B cell (primary cell): ENCODE data around the gene UACA. TPM values are rescaled to one million over a fixed set of nuclear protein-coding genes. Genes with fewer than 3 reads are reported as not detected.

Experiments
- ATAC-seq: fragments of 200-7000 bp; cut with Tn5 transposase; one replicate; pipeline ENCODE4 v1.10.0; 2021; ENCODE audit warnings: low read depth, mild to moderate bottlenecking, moderate number of reproducible peaks, moderate library complexity
- CTCF ChIA-PET: fragments of 350-600 bp; sonication (Branson Sonifier 250); formaldehyde crosslinking; loops from one replicate; lab custom pipeline; 2021; ENCODE audit warnings: antibody characterized with exemption, inconsistent platforms; lab: Charles Lee
- POLR2A ChIA-PET: fragments of 350-600 bp; sonication (Branson Sonifier 250); formaldehyde crosslinking; loops from one replicate; lab custom pipeline; 2021; ENCODE audit warnings: antibody characterized with exemption; lab: Charles Lee
- DNase-seq: peaks from one replicate; pipeline ENCODE4 v3.0.0; 2013
- H2AFZ ChIP-seq: 2 replicates; pipeline ENCODE4 v1.6.1; 2012; ENCODE audit warnings: mild to moderate bottlenecking, low read depth, low read length; ENCODE audit not compliant: insufficient read depth, poor library complexity, severe bottlenecking
- H3K27ac ChIP-seq, 2 donors: 1 replicate in 1 of 2; 2 replicates in 1 of 2; pipeline ENCODE4 v1.5.1; 2012 to 2013; ENCODE audit warnings: low read length in 2 of 2, mild to moderate bottlenecking in 2 of 2, moderate library complexity in 1 of 2
- H3K27me3 ChIP-seq, 4 experiments: fragments of 200-600 bp in 1 of 4; sonication (generic) in 1 of 4; replicated peaks in 1 of 4; 1 replicate in 2 of 4; 2 replicates in 2 of 4; pipeline versions ENCODE4 v1.6.1 to v1.7.0; 2013 to 2016; ENCODE audit warnings: low read length in 3 of 4, mild to moderate bottlenecking in 2 of 4, mixed read lengths in 1 of 4, moderate library complexity in 1 of 4; ENCODE audit not compliant: insufficient read depth in 4 of 4, control insufficient read depth in 3 of 4; ENCODE audit errors: control extremely low read depth in 1 of 4
- H3K36me3 ChIP-seq, 2 experiments: replicated peaks in 1 of 2; 1 replicate in 1 of 2; 2 replicates in 1 of 2; pipeline versions ENCODE4 v1.6.1 to v1.7.1; 2013; ENCODE audit warnings: low read length in 1 of 2; ENCODE audit not compliant: insufficient read depth in 2 of 2, control insufficient read depth in 1 of 2; ENCODE audit errors: control extremely low read depth in 1 of 2, extremely low read depth in 1 of 2
- H3K4me1 ChIP-seq, 2 donors: fragments of 200-600 bp in 1 of 2; sonication (generic) in 1 of 2; 1 replicate in 1 of 2; 2 replicates in 1 of 2; pipeline versions ENCODE4 v1.5.1 to v1.6.1; 2013 to 2017; ENCODE audit warnings: low read length in 2 of 2; ENCODE audit not compliant: control insufficient read depth in 2 of 2, insufficient read depth in 2 of 2
- H3K4me2 ChIP-seq: replicated peaks from 2 replicates; pipeline ENCODE3; 2012; ENCODE audit warnings: mild to moderate bottlenecking, low read depth, low read length; ENCODE audit not compliant: poor library complexity, severe bottlenecking
- H3K4me3 ChIP-seq, 5 experiments: fragments of 200-600 bp in 1 of 5; sonication (generic) in 1 of 5; 1 replicate in 3 of 5; 2 replicates in 2 of 5; pipeline versions ENCODE4 v1.5.1 to v1.7.0; 2011 to 2016; ENCODE audit warnings: low read length in 4 of 5, mild to moderate bottlenecking in 4 of 5, low read depth in 2 of 5, control low read depth in 1 of 5, moderate library complexity in 1 of 5; ENCODE audit not compliant: insufficient read depth in 1 of 5; ENCODE audit errors: control extremely low read depth in 1 of 5, extremely low read depth in 1 of 5
- H3K79me2 ChIP-seq: fragments of 200-600 bp; sonication (generic); one replicate; pipeline ENCODE4 v1.6.0; 2016; ENCODE audit warnings: low read length; ENCODE audit not compliant: control insufficient read depth, insufficient read depth
- H3K9ac ChIP-seq: fragments of 200-600 bp; sonication (generic); 2 replicates; pipeline ENCODE4 v1.6.1; 2017; ENCODE audit warnings: mild to moderate bottlenecking, low read length, moderate library complexity
- H3K9me3 ChIP-seq, 3 donors: one replicate each; pipeline versions ENCODE4 v1.6.1 to v1.7.1; 2013; ENCODE audit warnings: low read length in 2 of 3; ENCODE audit not compliant: control insufficient read depth in 2 of 3, insufficient read depth in 1 of 3; ENCODE audit errors: control extremely low read depth in 1 of 3
- H4K20me1 ChIP-seq: 2 replicates; pipeline ENCODE4 v1.6.0; 2012; ENCODE audit warnings: mild to moderate bottlenecking, low read length; ENCODE audit not compliant: insufficient read depth, control insufficient read depth, poor library complexity, severe bottlenecking
- H3K27ac Mint-ChIP-seq: one replicate; pipeline ENCODE4 v1.8.0; 2021; ENCODE audit warnings: mixed read lengths
- H3K27me3 Mint-ChIP-seq: one replicate; pipeline ENCODE4 v1.8.0; 2021; ENCODE audit warnings: mixed read lengths
- H3K4me1 Mint-ChIP-seq: one replicate; pipeline ENCODE4 v1.8.0; 2021; ENCODE audit warnings: mixed read lengths
- H3K4me3 Mint-ChIP-seq: one replicate; pipeline ENCODE4 v1.8.0; 2021; ENCODE audit warnings: mixed read lengths
- H3K9me3 Mint-ChIP-seq: one replicate; pipeline ENCODE4 v1.8.0; 2022; ENCODE audit warnings: mixed read lengths; ENCODE audit not compliant: insufficient read depth
- EZH2 ChIP-seq: IDR thresholded peaks from 2 replicates; pipeline ENCODE4 v1.6.1; 2012; ENCODE audit warnings: borderline replicate concordance, low read depth, mild to moderate bottlenecking, moderate library complexity, low read length; ENCODE audit not compliant: insufficient read depth, poor library complexity, severe bottlenecking
- WGBS: methylation state at CpG from one replicate; pipeline ENCODE4 v1.1.5; 2013; ENCODE audit warnings: missing lambda C conversion rate; ENCODE audit not compliant: insufficient coverage; 5-methylcytosine and 5-hydroxymethylcytosine counted together
- intact Hi-C: fragments of 100-400 bp; cut with micrococcal nuclease; formaldehyde crosslinking; loops from one replicate; pipeline ENCODE4 v1.10.0; 2022
- polyA plus RNA-seq: library from polyadenylated mRNA; depleted of rRNA; stranded (reverse); fragments of >200 nt; gene quantifications from 2 replicates; pipeline ENCODE4 v1.2.3, GENCODE V29; 2012
- total RNA-seq, 2 donors: library from RNA; stranded (reverse); fragments of 120-200 nt in 1 of 2; gene quantifications; 1 replicate in 1 of 2; 2 replicates in 1 of 2; pipeline versions ENCODE4 v1.2.3 to v1.2.4, GENCODE V29; 2013 to 2022
- TF ChIP-seq, protein P1 (sequence below): fragments of 200-600 bp; IDR thresholded peaks from one replicate; pipeline ENCODE4 v1.8.0; 2022; ENCODE audit warnings: antibody characterized with exemption, mild to moderate bottlenecking

Gene UACA
- total and polyA plus RNA-seq, 2 donors (not counting 1 experiment from before 2014, with no cell fraction given): 2.7 to 3.3 TPM

- Histone ChIP-seq H3K79me2 (no peaks in the 10 kb centered on the region), H3K4me2 (no peak overlapping the region), H3K36me3 (no peaks in the 10 kb centered on the region), H3K9ac (no peak overlapping the region), H3K27ac (no peak overlapping the region), H3K27me3 (no peaks in the 10 kb centered on the region), H3K4me1 (peaks cover 9 to 10% of the 10 kb centered on the region in 2 donors), H4K20me1 (no peaks in the 10 kb centered on the region), H2AFZ (no peak overlapping the region), H3K9me3 (no peaks in the 10 kb centered on the region), H3K4me3 (no peak overlapping the region)
- DNase-seq: no peak
- Mint-ChIP-seq H3K9me3 (no peaks in the 10 kb centered on the region), H3K4me3 (no peak overlapping the region), H3K27ac (no peak overlapping the region), H3K27me3 (peaks cover 10% of the 10 kb centered on the region), H3K4me1 (peaks cover 11% of the 10 kb centered on the region)
- intact Hi-C loops: no loop called here
- no peak for ATAC-seq
- POLR2A ChIA-PET: no interaction called here
- no peak for TF ChIP-seq EZH2
- TF ChIP-seq, protein P1, sequence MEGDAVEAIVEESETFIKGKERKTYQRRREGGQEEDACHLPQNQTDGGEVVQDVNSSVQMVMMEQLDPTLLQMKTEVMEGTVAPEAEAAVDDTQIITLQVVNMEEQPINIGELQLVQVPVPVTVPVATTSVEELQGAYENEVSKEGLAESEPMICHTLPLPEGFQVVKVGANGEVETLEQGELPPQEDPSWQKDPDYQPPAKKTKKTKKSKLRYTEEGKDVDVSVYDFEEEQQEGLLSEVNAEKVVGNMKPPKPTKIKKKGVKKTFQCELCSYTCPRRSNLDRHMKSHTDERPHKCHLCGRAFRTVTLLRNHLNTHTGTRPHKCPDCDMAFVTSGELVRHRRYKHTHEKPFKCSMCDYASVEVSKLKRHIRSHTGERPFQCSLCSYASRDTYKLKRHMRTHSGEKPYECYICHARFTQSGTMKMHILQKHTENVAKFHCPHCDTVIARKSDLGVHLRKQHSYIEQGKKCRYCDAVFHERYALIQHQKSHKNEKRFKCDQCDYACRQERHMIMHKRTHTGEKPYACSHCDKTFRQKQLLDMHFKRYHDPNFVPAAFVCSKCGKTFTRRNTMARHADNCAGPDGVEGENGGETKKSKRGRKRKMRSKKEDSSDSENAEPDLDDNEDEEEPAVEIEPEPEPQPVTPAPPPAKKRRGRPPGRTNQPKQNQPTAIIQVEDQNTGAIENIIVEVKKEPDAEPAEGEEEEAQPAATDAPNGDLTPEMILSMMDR: no peak
- WGBS: 100% methylated on average over 1 of the region's 3 CpGs
- CTCF ChIA-PET: interaction anchor here (0.9 to 1.4 kb wide), 2 partner anchors 9 to 48 kb away, joined by 3 to 4 read pairs; no protein-coding TSS in a partner anchor
Measured at GRCh38 chr15:70770863-70771262, 7.5 kb upstream of the UACA start.

DNA sequence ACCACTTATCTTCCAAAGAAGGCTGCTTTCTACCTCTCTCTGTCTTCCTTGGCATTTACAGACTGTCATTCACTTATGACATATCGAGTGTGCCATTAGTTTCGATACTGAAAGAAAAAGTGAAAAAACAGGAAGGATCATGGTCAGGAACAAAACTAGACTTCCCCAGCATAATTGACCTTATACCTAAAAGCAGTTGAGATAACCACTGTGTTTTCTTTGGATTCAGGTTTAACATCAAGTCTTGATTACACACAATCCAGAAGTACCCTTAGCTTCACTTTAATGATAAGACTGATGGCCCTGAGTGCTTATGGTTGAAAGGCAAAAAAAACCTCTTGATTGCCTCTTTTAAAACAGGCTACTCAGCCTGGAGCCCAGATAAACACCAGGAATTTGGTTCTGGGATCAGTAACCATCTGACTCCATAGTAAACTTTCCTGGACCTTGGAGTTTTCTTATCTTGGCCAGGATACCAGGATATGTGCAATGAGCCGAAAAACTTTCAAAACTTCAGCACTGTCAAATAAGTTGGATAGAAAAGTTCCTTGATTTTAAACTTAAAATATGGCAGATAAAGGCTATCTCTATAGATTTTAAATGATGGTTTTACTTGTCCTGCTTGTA is 5.0 kb upstream of the UACA start:
- Mint-ChIP-seq H3K27me3 (peaks cover 22% of the 10 kb centered on the region), H3K4me1 (peaks cover 15% of the 10 kb centered on the region), H3K4me3 (peak overlapping the region; percentile 44), H3K9me3 (no peaks in the 10 kb centered on the region), H3K27ac (peak overlapping the region; percentile 12)
- H3K4me3 ChIP-seq: peak overlapping the region in 2 of 5 experiments; percentile 1 to 17
- CTCF ChIA-PET: no interaction called here
- H2AFZ ChIP-seq: peak overlapping the region; percentile 69
- H3K27ac ChIP-seq: peak overlapping the region in 1 of 2 donors; percentile 63
- peaks cover 0 to 6% (median 2%) of the 10 kb centered on the region in 4 experiments for H3K27me3 ChIP-seq
- H3K79me2 ChIP-seq: no peaks in the 10 kb centered on the region
- intact Hi-C loops: loop anchor here (10.0 kb wide), 1 partner anchor 1354 kb away; the partner anchor contains the start of gene KIF23
- POLR2A ChIA-PET: no interaction called here
- peak; percentile 62 for DNase-seq
- H3K36me3 ChIP-seq: no peaks in the 10 kb centered on the region
- H3K4me1 ChIP-seq: peaks cover 14 to 18% of the 10 kb centered on the region in 2 donors
- no CpG with 5 or more reads among the region's 3 CpGs for WGBS
- H3K4me2 ChIP-seq: peak overlapping the region; percentile 60
- no peaks in the 10 kb centered on the region for H3K9me3 ChIP-seq
- no peak for ATAC-seq
- TF ChIP-seq, protein P1: no peak
- TF ChIP-seq EZH2: no peak
- no peaks in the 10 kb centered on the region for H4K20me1 ChIP-seq
- peak overlapping the region; percentile 38 for H3K9ac ChIP-seq
